Activated T-cell treated with anti-CD3 and anti-CD28 coated beads, Interleukin-2, amount 50 U/mL, for 72 hours (primary cell): ENCODE results near the gene NEAT1. TPM values are rescaled to one million over a fixed set of nuclear protein-coding genes. Genes with fewer than 3 reads are reported as not detected.
"Not testable (repeated sequence)": the region's sequence is repeated elsewhere in the genome, so short reads cannot be mapped to it uniquely, and the experiment has no call there.

Experiments used
- ATAC-seq, 2 donors: fragments of 150-1000 bp; cut with Tn5 transposase; replicated peaks in 1 of 2; 2 replicates each; pipeline ENCODE4 v1.10.0; 2021; ENCODE audit warnings: moderate library complexity in 2 of 2, mild to moderate bottlenecking in 1 of 2
- DNase-seq, 2 donors: peaks; one replicate each; pipeline ENCODE4 v3.0.0; 2021 to 2022; ENCODE audit warnings: mixed read lengths in 1 of 2
- H3K27ac Mint-ChIP-seq: one replicate; pipeline ENCODE4 v1.8.0; 2022; ENCODE audit warnings: mild to moderate bottlenecking, moderate library complexity, mixed read lengths
- H3K27me3 Mint-ChIP-seq: one replicate; pipeline ENCODE4 v1.8.0; 2022; ENCODE audit warnings: low read depth, mixed read lengths
- H3K36me3 Mint-ChIP-seq, 2 donors: one replicate each; pipeline ENCODE4 v1.8.0; 2022; ENCODE audit warnings: mixed read lengths in 2 of 2, mild to moderate bottlenecking in 1 of 2; ENCODE audit not compliant: insufficient read depth in 2 of 2
- H3K4me1 Mint-ChIP-seq: one replicate; pipeline ENCODE4 v1.8.0; 2022; ENCODE audit warnings: low read depth, mixed read lengths
- H3K4me3 Mint-ChIP-seq, 2 donors: one replicate each; pipeline ENCODE4 v1.8.0; 2022; ENCODE audit warnings: mild to moderate bottlenecking in 2 of 2, mixed read lengths in 2 of 2, moderate library complexity in 2 of 2
- H3K9me3 Mint-ChIP-seq, 2 donors: one replicate each; pipeline ENCODE4 v1.8.0; 2022; ENCODE audit warnings: mixed read lengths in 2 of 2
- total RNA-seq, 2 donors: library from RNA; stranded (reverse); gene quantifications; one replicate each; pipeline ENCODE4 v1.2.3, GENCODE V29; 2022

NEAT1 gene
- total RNA-seq, 2 donors from 2014 or later, result 678 to 1,151 TPM

GRCh38 chr11:65404210-65404609 is 18.4 kb upstream of the NEAT1 start:
- H3K4me3 Mint-ChIP-seq, result no peak overlapping the region
- H3K27me3 Mint-ChIP-seq, result no peaks in the 10 kb centered on the region
- H3K9me3 Mint-ChIP-seq, result no peaks in the 10 kb centered on the region
- peaks cover 2 to 8% of the 10 kb centered on the region in 2 donors for H3K36me3 Mint-ChIP-seq
- peaks cover 7% of the 10 kb centered on the region for H3K4me1 Mint-ChIP-seq
- no peak overlapping the region for H3K27ac Mint-ChIP-seq
- ATAC-seq, result no peak
- no peak for DNase-seq

- DNase-seq (no peak), ATAC-seq (no peak)
- H3K36me3 Mint-ChIP-seq, result peaks cover 3 to 8% of the 10 kb centered on the region in 2 donors
- no peak overlapping the region for H3K4me3 Mint-ChIP-seq
- no peak overlapping the region for H3K27ac Mint-ChIP-seq
- H3K27me3 Mint-ChIP-seq, result no peaks in the 10 kb centered on the region
- no peaks in the 10 kb centered on the region for H3K9me3 Mint-ChIP-seq
- H3K4me1 Mint-ChIP-seq, result peaks cover 7% of the 10 kb centered on the region
These were observed 17.8 kb upstream of the NEAT1 start for GRCh38 chr11:65404638-65405339.

GRCh38 chr11:65410936-65411680 is 11.5 kb upstream of the NEAT1 start:
- Mint-ChIP-seq H3K27me3 (no peaks in the 10 kb centered on the region), H3K27ac (no peak overlapping the region), H3K4me1 (peaks cover 7% of the 10 kb centered on the region), H3K9me3 (no peaks in the 10 kb centered on the region), H3K4me3 (no peak overlapping the region), H3K36me3 (peaks cover 1 to 3% of the 10 kb centered on the region in 2 donors)
- ATAC-seq (no peak), DNase-seq (no peak)

GRCh38 chr11:65411681-65412070 is 10.9 kb upstream of the NEAT1 start:
- Mint-ChIP-seq H3K9me3 (no peaks in the 10 kb centered on the region), H3K36me3 (peaks cover 1 to 3% of the 10 kb centered on the region in 2 donors), H3K27me3 (no peaks in the 10 kb centered on the region), H3K4me3 (no peak overlapping the region), H3K4me1 (peaks cover 12% of the 10 kb centered on the region), H3K27ac (no peak overlapping the region)
- ATAC-seq (no peak), DNase-seq (no peak)

- peaks cover 20% of the 10 kb centered on the region for H3K4me1 Mint-ChIP-seq
- H3K27me3 Mint-ChIP-seq, result no peaks in the 10 kb centered on the region
- no peak overlapping the region for H3K4me3 Mint-ChIP-seq
- peaks cover 0 to 3% of the 10 kb centered on the region in 2 donors for H3K36me3 Mint-ChIP-seq
- H3K27ac Mint-ChIP-seq, result no peak overlapping the region
- H3K9me3 Mint-ChIP-seq, result no peaks in the 10 kb centered on the region
- ATAC-seq (no peak), DNase-seq (no peak)
These were observed 10.1 kb upstream of the NEAT1 start for GRCh38 chr11:65412271-65413076.

- not testable (repeated sequence) for H3K4me3 Mint-ChIP-seq, ATAC-seq, DNase-seq, H3K27ac Mint-ChIP-seq, H3K27me3 Mint-ChIP-seq, H3K9me3 Mint-ChIP-seq, H3K36me3 Mint-ChIP-seq
- peaks cover 26% of the 10 kb centered on the region for H3K4me1 Mint-ChIP-seq
These were observed 9.4 kb upstream of the NEAT1 start for GRCh38 chr11:65413077-65413664.

- Mint-ChIP-seq H3K27me3 (no peaks in the 10 kb centered on the region), H3K9me3 (no peaks in the 10 kb centered on the region), H3K36me3 (peaks cover 0 to 3% of the 10 kb centered on the region in 2 donors), H3K4me1 (peaks cover 30% of the 10 kb centered on the region), H3K4me3 (peak overlapping the region in 1 of 2 donors; percentile 88), H3K27ac (no peak overlapping the region)
- ATAC-seq, result no peak
- no peak for DNase-seq
These were observed 7.7 kb upstream of the NEAT1 start for GRCh38 chr11:65414776-65415498.

GRCh38 chr11:65415499-65416340 is 6.9 kb upstream of the NEAT1 start:
- no peak for ATAC-seq
- Mint-ChIP-seq H3K36me3 (peaks cover 0 to 4% of the 10 kb centered on the region in 2 donors), H3K9me3 (no peaks in the 10 kb centered on the region), H3K27me3 (no peaks in the 10 kb centered on the region), H3K4me3 (peak overlapping the region; percentile 88 to 99), H3K4me1 (peaks cover 36% of the 10 kb centered on the region), H3K27ac (no peak overlapping the region)
- DNase-seq, result no peak

GRCh38 chr11:65416341-65416824 is 6.2 kb upstream of the NEAT1 start:
- Mint-ChIP-seq H3K4me1 (peaks cover 39% of the 10 kb centered on the region), H3K27ac (peak overlapping the region; percentile 94), H3K4me3 (peak overlapping the region; percentile 88 to 99), H3K36me3 (peaks cover 0 to 8% of the 10 kb centered on the region in 2 donors), H3K9me3 (no peaks in the 10 kb centered on the region), H3K27me3 (no peaks in the 10 kb centered on the region)
- peak; percentile 29 to 42 for ATAC-seq
- DNase-seq, result peak; percentile 95 to 97

- Mint-ChIP-seq H3K27me3 (no peaks in the 10 kb centered on the region), H3K36me3 (peaks cover 2 to 8% of the 10 kb centered on the region in 2 donors)
- peak; percentile 45 to 55 for DNase-seq
These were observed 5.5 kb upstream of the NEAT1 start for GRCh38 chr11:65416841-65417701.

More at GRCh38 chr11:65416841-65417701, 5.5 kb upstream of the NEAT1 start:
- ATAC-seq, result no peak
- H3K27ac Mint-ChIP-seq, result peak overlapping the region; percentile 94
- H3K4me1 Mint-ChIP-seq, result peaks cover 39% of the 10 kb centered on the region
- peak overlapping the region; percentile 88 to 99 for H3K4me3 Mint-ChIP-seq
- H3K9me3 Mint-ChIP-seq, result no peaks in the 10 kb centered on the region
